Parathyroid adenoma (tissue), 2 donors: Measurements from ENCODE around the gene CA14.
A peak's percentile ranks its signal among the peaks of the same experiment; 100 is the strongest.

ENCODE experiments used
- H2AFZ ChIP-seq: fragments of 300-600 bp; sonication (generic); one replicate; pipeline ENCODE4 v1.7.0; 2017; ENCODE audit warnings: antibody characterized with exemption, mild to moderate bottlenecking
- H3K27ac ChIP-seq: fragments of 300-600 bp; sonication (generic); one replicate; pipeline ENCODE4 v1.7.0; 2017
- H3K27me3 ChIP-seq: fragments of 300-600 bp; sonication (generic); one replicate; pipeline ENCODE4 v1.7.0; 2017; ENCODE audit warnings: low read length; ENCODE audit not compliant: control insufficient read depth, insufficient read depth
- H3K36me3 ChIP-seq: fragments of 300-600 bp; sonication (generic); one replicate; pipeline ENCODE4 v1.7.0; 2017; ENCODE audit warnings: low read length; ENCODE audit not compliant: control insufficient read depth, insufficient read depth
- H3K4me1 ChIP-seq: fragments of 300-600 bp; sonication (generic); one replicate; pipeline ENCODE4 v1.7.0; 2017; ENCODE audit warnings: control low read depth
- H3K4me2 ChIP-seq: fragments of 300-600 bp; sonication (generic); one replicate; pipeline ENCODE4 v1.7.0; 2017; ENCODE audit warnings: low read length
- H3K4me3 ChIP-seq: fragments of 300-600 bp; sonication (generic); one replicate; pipeline ENCODE4 v1.7.0; 2017; ENCODE audit warnings: low read depth, low read length
- H3K79me2 ChIP-seq: fragments of 300-600 bp; sonication (generic); one replicate; pipeline ENCODE4 v1.7.0; 2017; ENCODE audit warnings: control low read depth
- H3K9ac ChIP-seq: fragments of 300-600 bp; sonication (generic); one replicate; pipeline ENCODE4 v1.7.0; 2017; ENCODE audit warnings: mild to moderate bottlenecking
- H3K9me3 ChIP-seq: fragments of 300-600 bp; sonication (generic); one replicate; pipeline ENCODE4 v1.7.0; 2017; ENCODE audit warnings: low read length; ENCODE audit not compliant: control insufficient read depth
- TF ChIP-seq, protein P1 (sequence below): fragments of 300-600 bp; sonication (generic); IDR thresholded peaks from one replicate; pipeline ENCODE4 v1.7.0; 2017; ENCODE audit warnings: antibody characterized with exemption, mild to moderate bottlenecking
- donor health status: primary hyperparathyroidism.

Gene CA14

GRCh38 chr1:150281758-150282557 is 24.4 kb downstream of the CA14 start, which contains the start of gene CIART:
Gene CIART (plus strand): TSS chr1:150282554. CDS start chr1:150283268, 714 bp downstream.
- no peaks in the 10 kb centered on the region for H3K4me1 ChIP-seq
- peak within 1 kb of the TSS; percentile 93 for H3K27ac ChIP-seq
- H3K79me2 ChIP-seq, result no peaks in the 10 kb centered on the region
- no peaks in the 10 kb centered on the region for H3K27me3 ChIP-seq
- H2AFZ ChIP-seq, result peak within 1 kb of the TSS; percentile 91
- TF ChIP-seq, protein P1, sequence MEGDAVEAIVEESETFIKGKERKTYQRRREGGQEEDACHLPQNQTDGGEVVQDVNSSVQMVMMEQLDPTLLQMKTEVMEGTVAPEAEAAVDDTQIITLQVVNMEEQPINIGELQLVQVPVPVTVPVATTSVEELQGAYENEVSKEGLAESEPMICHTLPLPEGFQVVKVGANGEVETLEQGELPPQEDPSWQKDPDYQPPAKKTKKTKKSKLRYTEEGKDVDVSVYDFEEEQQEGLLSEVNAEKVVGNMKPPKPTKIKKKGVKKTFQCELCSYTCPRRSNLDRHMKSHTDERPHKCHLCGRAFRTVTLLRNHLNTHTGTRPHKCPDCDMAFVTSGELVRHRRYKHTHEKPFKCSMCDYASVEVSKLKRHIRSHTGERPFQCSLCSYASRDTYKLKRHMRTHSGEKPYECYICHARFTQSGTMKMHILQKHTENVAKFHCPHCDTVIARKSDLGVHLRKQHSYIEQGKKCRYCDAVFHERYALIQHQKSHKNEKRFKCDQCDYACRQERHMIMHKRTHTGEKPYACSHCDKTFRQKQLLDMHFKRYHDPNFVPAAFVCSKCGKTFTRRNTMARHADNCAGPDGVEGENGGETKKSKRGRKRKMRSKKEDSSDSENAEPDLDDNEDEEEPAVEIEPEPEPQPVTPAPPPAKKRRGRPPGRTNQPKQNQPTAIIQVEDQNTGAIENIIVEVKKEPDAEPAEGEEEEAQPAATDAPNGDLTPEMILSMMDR, result no peak
- H3K4me2 ChIP-seq, result peak within 1 kb of the TSS; percentile 99
- H3K9me3 ChIP-seq, result no peaks in the 10 kb centered on the region
- H3K36me3 ChIP-seq, result no peaks in the 10 kb centered on the region
- no peak within 1 kb of the TSS for H3K9ac ChIP-seq
- H3K4me3 ChIP-seq, result peak within 1 kb of the TSS; percentile 97

GRCh38 chr1:150282558-150282958 is 25.0 kb downstream of the CA14 start:
- no peaks in the 10 kb centered on the region for H3K79me2 ChIP-seq
- no peak overlapping the region for H3K9ac ChIP-seq
- peak overlapping the region; percentile 72 for H2AFZ ChIP-seq
- H3K4me1 ChIP-seq, result no peaks in the 10 kb centered on the region
- peak overlapping the region; percentile 93 for H3K27ac ChIP-seq
- H3K27me3 ChIP-seq, result no peaks in the 10 kb centered on the region
- H3K36me3 ChIP-seq, result no peaks in the 10 kb centered on the region
- H3K4me3 ChIP-seq, result peak overlapping the region; percentile 97
- peak overlapping the region; percentile 99 for H3K4me2 ChIP-seq
- no peaks in the 10 kb centered on the region for H3K9me3 ChIP-seq
- TF ChIP-seq, protein P1, result no peak

DNA sequence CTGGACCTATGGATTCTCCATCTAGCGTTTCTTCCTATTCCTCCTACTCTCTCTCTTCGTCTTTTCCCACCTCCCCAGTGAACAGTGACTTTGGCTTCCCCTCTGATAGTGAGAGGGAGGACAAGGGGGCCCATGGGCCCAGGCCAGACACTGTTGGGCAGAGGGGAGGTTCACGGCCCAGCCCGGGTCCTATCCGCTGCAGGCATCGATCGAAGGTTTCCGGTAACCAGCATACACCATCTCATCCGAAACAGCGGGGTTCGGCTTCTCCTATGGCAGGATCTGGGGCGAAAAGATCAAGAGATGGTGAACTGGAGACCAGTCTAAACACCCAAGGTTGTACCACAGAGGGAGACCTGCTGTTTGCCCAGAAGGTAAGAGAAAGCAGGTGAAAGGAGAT is 25.7 kb downstream of the CA14 start:
- Histone ChIP-seq H3K79me2 (no peaks in the 10 kb centered on the region), H3K9me3 (no peaks in the 10 kb centered on the region), H3K4me2 (peak overlapping the region; percentile 99), H3K36me3 (no peaks in the 10 kb centered on the region), H3K4me1 (no peaks in the 10 kb centered on the region), H2AFZ (no peak overlapping the region), H3K27ac (no peak overlapping the region), H3K9ac (no peak overlapping the region), H3K4me3 (peak overlapping the region; percentile 97), H3K27me3 (no peaks in the 10 kb centered on the region)
- TF ChIP-seq, protein P1, result no peak

- Histone ChIP-seq H3K36me3 (peaks cover 3% of the 10 kb centered on the region), H3K4me1 (no peaks in the 10 kb centered on the region), H3K27me3 (no peaks in the 10 kb centered on the region), H2AFZ (no peak overlapping the region), H3K4me3 (no peak overlapping the region), H3K9me3 (no peaks in the 10 kb centered on the region), H3K27ac (no peak overlapping the region), H3K79me2 (no peaks in the 10 kb centered on the region), H3K4me2 (no peak overlapping the region), H3K9ac (no peak overlapping the region)
- TF ChIP-seq, protein P1, result no peak
Measured at GRCh38 chr1:150288382-150288781, 30.8 kb downstream of the CA14 start.

- Histone ChIP-seq H3K4me2 (no peak overlapping the region), H3K36me3 (peaks cover 3% of the 10 kb centered on the region), H3K9ac (no peak overlapping the region), H3K4me1 (no peaks in the 10 kb centered on the region), H3K9me3 (no peaks in the 10 kb centered on the region), H3K27me3 (no peaks in the 10 kb centered on the region), H3K79me2 (no peaks in the 10 kb centered on the region), H3K27ac (no peak overlapping the region), H2AFZ (no peak overlapping the region), H3K4me3 (no peak overlapping the region)
- TF ChIP-seq, protein P1, result no peak
Measured at GRCh38 chr1:150288822-150289221, 31.2 kb downstream of the CA14 start.
